Coronary artery (tissue), 2 donors: Measurements from ENCODE around the gene ARHGEF11.

ENCODE experiments used
- DNase-seq: peaks from one replicate; pipeline ENCODE4 v3.0.0-alpha.2; 2017; ENCODE audit warnings: low spot score
- H3K27ac ChIP-seq, 2 donors: fragments of 200-600 bp; sonication (generic); one replicate each; pipeline ENCODE4 v1.5.1; 2016 to 2019
- H3K4me3 ChIP-seq: fragments of 200-600 bp; sonication (generic); 2 replicates; pipeline ENCODE4 v1.5.1; 2016; ENCODE audit warnings: mild to moderate bottlenecking, moderate library complexity
- CTCF ChIP-seq: fragments of 200-600 bp; sonication (generic); IDR thresholded peaks from one replicate; pipeline ENCODE4 v1.5.1; 2019; ENCODE audit warnings: antibody characterized with exemption

ARHGEF11 gene

GRCh38 chr1:156959414-156959813 is 86.1 kb downstream of the ARHGEF11 start:
- H3K4me3 ChIP-seq: no peak overlapping the region
- no peak overlapping the region for H3K27ac ChIP-seq
- DNase-seq: no peak
- no peak for TF ChIP-seq CTCF

- DNase-seq: no peak
- H3K4me3 ChIP-seq: no peak overlapping the region
- no peak for TF ChIP-seq CTCF
- H3K27ac ChIP-seq: no peak overlapping the region
These were observed 87.3 kb downstream of the ARHGEF11 start for GRCh38 chr1:156958247-156958714.

DNA sequence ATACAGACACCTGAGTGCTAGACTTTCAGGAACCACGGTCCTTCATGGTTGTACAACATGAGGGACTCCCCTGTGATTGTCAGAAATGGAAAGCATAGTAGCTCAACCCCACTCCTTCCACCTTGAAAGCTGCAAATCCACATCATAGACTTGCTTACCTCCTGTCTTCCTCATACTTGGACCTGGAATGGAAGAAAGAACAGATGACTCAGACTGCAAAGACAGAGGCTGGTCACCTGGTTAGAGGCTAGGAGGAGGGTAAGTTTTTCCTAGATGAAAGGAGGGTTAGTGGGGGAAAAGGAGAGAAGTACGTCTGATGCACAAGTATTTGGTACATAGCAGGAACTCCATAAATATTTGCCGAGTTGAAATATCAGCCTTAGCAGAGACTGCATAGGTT is 87.9 kb downstream of the ARHGEF11 start:
- no peak overlapping the region for H3K27ac ChIP-seq
- DNase-seq: no peak
- no peak for TF ChIP-seq CTCF

DNA sequence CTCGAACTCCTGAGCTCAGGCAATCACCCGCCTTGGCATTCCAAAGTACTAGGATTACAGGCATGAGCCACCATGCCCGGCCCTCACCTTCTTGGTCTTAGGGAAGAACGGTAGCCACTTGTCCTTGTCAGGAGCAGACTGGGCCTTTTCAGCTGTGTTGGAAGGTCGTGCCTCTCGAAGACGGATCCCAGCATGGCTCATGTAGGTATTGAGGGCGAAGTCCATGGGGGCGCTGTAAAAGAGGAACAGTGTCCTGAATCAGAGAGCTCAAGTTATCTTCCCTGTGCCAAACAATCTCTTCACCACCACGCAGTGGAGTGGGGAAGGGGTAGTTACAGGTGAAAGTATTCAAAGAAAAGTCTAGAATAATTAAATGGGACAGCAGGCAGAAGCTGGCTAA is 89.2 kb downstream of the ARHGEF11 start:
- H3K27ac ChIP-seq: no peak overlapping the region
- no peak for TF ChIP-seq CTCF
- H3K4me3 ChIP-seq: no peak overlapping the region
- DNase-seq: no peak

More for the DNA sequence above, 87.9 kb downstream of the ARHGEF11 start:
- no peak overlapping the region for H3K4me3 ChIP-seq

DNA sequence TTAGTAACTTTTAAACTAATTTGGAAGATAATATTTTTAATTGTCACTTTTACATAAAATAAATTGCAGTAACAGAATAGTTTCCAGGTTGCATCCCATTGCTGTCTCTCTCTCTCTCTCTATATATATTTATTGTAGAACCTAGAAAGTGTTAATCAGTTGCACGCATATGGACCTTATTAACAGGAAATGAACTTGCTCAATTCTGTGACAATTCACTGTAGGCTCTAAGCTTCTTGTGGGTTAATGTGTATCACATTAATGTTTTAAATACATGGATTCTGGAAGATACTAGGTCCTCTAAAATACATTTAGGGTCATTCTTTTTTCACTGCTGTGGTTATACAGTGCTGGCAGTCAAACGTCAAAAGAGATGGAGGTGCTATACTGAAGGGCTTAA is 92.0 kb downstream of the ARHGEF11 start:
- DNase-seq: no peak
- H3K4me3 ChIP-seq: no peak overlapping the region
- TF ChIP-seq CTCF: no peak
- H3K27ac ChIP-seq: no peak overlapping the region

DNA sequence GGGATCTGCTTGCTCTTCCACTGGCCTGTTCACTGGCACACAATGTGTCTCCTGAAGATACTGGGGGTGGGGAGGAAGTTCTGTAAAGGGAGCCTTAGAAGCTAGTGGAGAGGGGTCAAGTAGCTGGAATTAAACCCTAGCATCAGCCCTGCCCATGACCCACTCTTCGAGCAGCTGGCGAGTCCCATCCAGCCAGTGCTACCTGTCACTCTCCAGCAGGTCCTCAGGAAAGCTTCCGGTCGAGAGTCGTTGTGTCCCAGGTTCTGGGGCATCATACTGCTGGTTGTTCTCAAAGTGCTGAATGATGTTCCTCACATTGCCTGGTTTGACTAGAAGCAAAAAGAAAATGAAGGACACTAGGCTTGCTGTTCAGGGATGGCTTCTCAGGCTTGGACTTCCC is 94.2 kb downstream of the ARHGEF11 start:
- no peak for TF ChIP-seq CTCF
- DNase-seq: no peak
- H3K27ac ChIP-seq: no peak overlapping the region

GRCh38 chr1:156949127-156949526 is 96.4 kb downstream of the ARHGEF11 start:
- no peak for DNase-seq
- Histone ChIP-seq H3K27ac (no peak overlapping the region), H3K4me3 (no peak overlapping the region)
- TF ChIP-seq CTCF: no peak

More for the DNA sequence above, 94.2 kb downstream of the ARHGEF11 start:
- H3K4me3 ChIP-seq: no peak overlapping the region
